A549 (cell line): ENCODE results near the gene ATG13. TPM values are rescaled to one million over a fixed set of nuclear protein-coding genes. Genes with fewer than 3 reads are reported as not detected.

ENCODE experiments used
- ATAC-seq, 2 experiments: fragments of 200-7000 bp in 1 of 2; fragments of >200 bp in 1 of 2; cut with Nextera tagmentation in 1 of 2; cut with Tn5 transposase in 1 of 2; 3 replicates each; pipeline versions ENCODE4 v1.8.0 to v1.9.1; 2018 to 2020; ENCODE audit warnings: mild to moderate bottlenecking in 1 of 2, moderate library complexity in 1 of 2
- CTCF ChIA-PET: fragments of 300-600 bp; sonication (Branson Sonifier 250); formaldehyde crosslinking; extraction: SDS; loops from one replicate; lab custom pipeline; 2021; ENCODE audit warnings: antibody characterized with exemption, inconsistent platforms; lab: Yijun Ruan, JAX
- POLR2A ChIA-PET: fragments of 350-600 bp; formaldehyde crosslinking; extraction: SDS; loops from one replicate; lab custom pipeline; 2021; ENCODE audit warnings: antibody characterized with exemption, inconsistent platforms; lab: Yijun Ruan, JAX
- DNase-seq, 2 experiments: peaks; one replicate each; pipeline versions ENCODE4 v3.0.0 to v3.0.0-alpha.2; 2011 to 2016; ENCODE audit warnings: low read depth in 1 of 2, low spot score in 1 of 2
- FAIRE-seq: peaks from 2 replicates; lab custom pipeline; 2011; peaks lifted over from hg19 to GRCh38; lab: Jason Lieb, UNC
- H3K27ac ChIP-seq, 2 experiments: fragments of >200 bp; sonication (Bioruptor Twin); formaldehyde crosslinking; 3 replicates each; pipeline ENCODE4 v1.5.1; 2016 to 2017
- H3K4me1 ChIP-seq: fragments of >200 bp; sonication (Bioruptor Twin); formaldehyde crosslinking; 3 replicates; pipeline ENCODE4 v1.6.1; 2016
- H3K4me2 ChIP-seq: fragments of >200 bp; sonication (Bioruptor Twin); formaldehyde crosslinking; 3 replicates; pipeline ENCODE4 v1.6.1; 2016
- H3K4me3 ChIP-seq: fragments of >200 bp; sonication (Bioruptor Twin); formaldehyde crosslinking; 3 replicates; pipeline ENCODE4 v1.5.1; 2016
- H3K9me3 ChIP-seq: fragments of >200 bp; sonication (Bioruptor Twin); formaldehyde crosslinking; 3 replicates; pipeline ENCODE4 v1.6.1; 2016
- CBX2 ChIP-seq: fragments of 200-600 bp; sonication (generic); IDR thresholded peaks from 2 replicates; pipeline ENCODE4 v1.6.1; 2016; ENCODE audit warnings: low read depth, mild to moderate bottlenecking, borderline replicate concordance
- CEBPB ChIP-seq, 2 experiments: fragments of >200 bp in 1 of 2; sonication (Bioruptor Twin) in 1 of 2; formaldehyde crosslinking in 1 of 2; IDR thresholded peaks; 2 replicates each; pipeline ENCODE4 v1.6.1; 2012 to 2016
- EHF ChIP-seq: fragments of 250-450 bp; sonication (Bioruptor Pico); IDR thresholded peaks from 2 replicates; pipeline ENCODE4 v1.5.0; 2020; ENCODE audit warnings: mild to moderate bottlenecking
- FOSL2 ChIP-seq, 2 experiments: fragments of 450-650 bp in 1 of 2; fragments of >200 bp in 1 of 2; sonication (Bioruptor Twin) in 1 of 2; formaldehyde crosslinking; IDR thresholded peaks; 2 replicates each; pipeline versions ENCODE4 v1.5.0 to v1.6.1; 2016 to 2020; ENCODE audit warnings: mild to moderate bottlenecking in 1 of 2, moderate library complexity in 1 of 2
- FOXS1 ChIP-seq: fragments of 250-450 bp; sonication (Bioruptor Pico); IDR thresholded peaks from 2 replicates; pipeline ENCODE4 v1.5.0; 2020; ENCODE audit warnings: mild to moderate bottlenecking, moderate library complexity
- HDAC2 ChIP-seq: fragments of 200-600 bp; sonication (generic); IDR thresholded peaks from 2 replicates; pipeline ENCODE4 v1.6.1; 2016
- KDM1A ChIP-seq: fragments of 200-600 bp; sonication (generic); IDR thresholded peaks from 2 replicates; pipeline ENCODE4 v1.6.1; 2016; ENCODE audit warnings: low read depth, mild to moderate bottlenecking
- MAZ ChIP-seq: fragments of 150-350 bp; IDR thresholded peaks from 2 replicates; pipeline ENCODE4 v1.6.1; 2014; ENCODE audit warnings: antibody characterized with exemption, low read depth, low read length, borderline replicate concordance
- NR3C1 ChIP-seq: fragments of >200 bp; sonication (Bioruptor Twin); formaldehyde crosslinking; IDR thresholded peaks from 3 replicates; pipeline ENCODE4 v1.6.1; 2017
- PHF8 ChIP-seq: fragments of 200-600 bp; sonication (generic); IDR thresholded peaks from 2 replicates; pipeline ENCODE4 v1.6.1; 2016; ENCODE audit warnings: low read depth, mild to moderate bottlenecking, antibody characterized with exemption, moderate library complexity, borderline replicate concordance
- POLR2A ChIP-seq: IDR thresholded peaks from 2 replicates; pipeline ENCODE4 v1.6.1; 2012; ENCODE audit warnings: mild to moderate bottlenecking, low read length
- RARB ChIP-seq: fragments of 250-450 bp; sonication (Bioruptor Pico); IDR thresholded peaks from 2 replicates; pipeline ENCODE4 v1.8.0; 2021; ENCODE audit warnings: mild to moderate bottlenecking, moderate library complexity
- RFX5 ChIP-seq: fragments of 450-650 bp; IDR thresholded peaks from 2 replicates; pipeline ENCODE4 v1.7.1; 2014; ENCODE audit warnings: antibody characterized with exemption, mild to moderate bottlenecking, moderate library complexity
- RNF2 ChIP-seq: fragments of 200-600 bp; sonication (generic); IDR thresholded peaks from 2 replicates; pipeline ENCODE4 v1.6.1; 2016; ENCODE audit warnings: low read depth, mild to moderate bottlenecking, antibody characterized with exemption, moderate library complexity, borderline replicate concordance
- TFCP2L1 ChIP-seq: fragments of 250-450 bp; sonication (Bioruptor Pico); IDR thresholded peaks from 2 replicates; pipeline ENCODE4 v1.5.0; 2021; ENCODE audit warnings: mild to moderate bottlenecking
- TP53 ChIP-seq: fragments of 250-450 bp; sonication (Bioruptor Pico); IDR thresholded peaks from 2 replicates; pipeline ENCODE4 v1.5.0; 2021; ENCODE audit warnings: mild to moderate bottlenecking, moderate library complexity
- ZC3H11A ChIP-seq: fragments of 450-650 bp; IDR thresholded peaks from 2 replicates; pipeline ENCODE4 v1.6.1; 2014; ENCODE audit warnings: antibody characterized with exemption, mild to moderate bottlenecking
- ZNF302 ChIP-seq: fragments of 250-450 bp; sonication (Bioruptor Pico); IDR thresholded peaks from 2 replicates; pipeline ENCODE4 v1.9.0; 2021; ENCODE audit warnings: inconsistent platforms, mild to moderate bottlenecking, moderate library complexity
- WGBS: methylation state at CpG from one replicate; pipeline ENCODE4 v1.1.6; 2017; ENCODE audit errors: missing lambda C conversion rate; 5-methylcytosine and 5-hydroxymethylcytosine counted together
- polyA plus RNA-seq, 4 experiments: library from polyadenylated mRNA; depleted of rRNA in 3 of 4; stranded (reverse); fragments of >200 nt; fragmentation: RNase III in 1 of 4; extraction: RNeasy Plus Mini Kit Qiagen cat#74134 plus additional on column Dnase treatment in 1 of 4; gene quantifications; 2 replicates in 3 of 4; 3 replicates in 1 of 4; pipeline ENCODE4 v1.2.3, GENCODE V29; 2011 to 2017
- TF ChIP-seq, protein P1 (sequence below): IDR thresholded peaks from 2 replicates; pipeline ENCODE4 v1.6.1; 2012; ENCODE audit warnings: low read depth, borderline replicate concordance

The ATG13 gene
- polyA plus RNA-seq, 2 of the 4 experiments (the other 2 are of a cell fraction): 39.5 to 58.6 TPM

DNA sequence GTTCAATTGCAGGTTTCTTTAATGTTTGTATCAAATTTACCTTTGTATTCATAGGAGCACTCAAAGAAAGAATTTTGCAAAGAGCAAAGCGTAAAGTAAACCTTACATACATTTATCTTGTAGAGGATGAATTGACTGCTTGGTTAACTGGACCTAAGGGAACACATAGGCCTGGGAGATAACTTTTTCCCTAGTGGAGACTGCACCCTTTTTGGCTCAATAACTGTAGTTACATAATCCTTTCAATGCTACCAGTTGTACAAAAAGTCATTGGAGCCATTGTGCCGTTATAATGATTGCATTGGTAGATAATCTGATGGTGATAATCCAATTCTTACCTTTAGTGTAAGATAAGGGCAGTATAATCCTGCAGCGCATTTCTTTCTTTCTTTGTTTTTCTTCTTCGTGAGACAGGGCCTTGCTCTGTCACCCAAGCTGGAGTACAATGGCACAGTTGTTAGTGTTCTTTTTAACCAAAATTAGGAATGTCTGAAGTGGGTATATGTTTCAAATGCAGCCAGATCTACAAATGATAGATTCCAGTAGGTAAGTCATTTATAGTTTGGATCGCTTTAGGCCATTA is 18.3 kb downstream of the ATG13 start:
- TF ChIP-seq CEBPB (IDR thresholded peaks at IDR 0.05) (no peak), POLR2A (no peak), HDAC2 (no peak), RFX5 (no peak), FOXS1 (CRISPR knock-in tag) (no peak), MAZ (no peak), RNF2 (no peak), PHF8 (no peak), RARB (CRISPR knock-in tag) (no peak), ZC3H11A (no peak), FOSL2 (IDR thresholded peaks at IDR 0.05) (no peak), FOSL2 (CRISPR knock-in tag; IDR thresholded peaks at IDR 0.05) (no peak), CBX2 (no peak), ZNF302 (CRISPR knock-in tag) (no peak), KDM1A (no peak), TP53 (CRISPR knock-in tag) (no peak), NR3C1 (no peak), TFCP2L1 (CRISPR knock-in tag) (no peak)
- TF ChIP-seq, protein P1, sequence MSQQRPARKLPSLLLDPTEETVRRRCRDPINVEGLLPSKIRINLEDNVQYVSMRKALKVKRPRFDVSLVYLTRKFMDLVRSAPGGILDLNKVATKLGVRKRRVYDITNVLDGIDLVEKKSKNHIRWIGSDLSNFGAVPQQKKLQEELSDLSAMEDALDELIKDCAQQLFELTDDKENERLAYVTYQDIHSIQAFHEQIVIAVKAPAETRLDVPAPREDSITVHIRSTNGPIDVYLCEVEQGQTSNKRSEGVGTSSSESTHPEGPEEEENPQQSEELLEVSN: no peak
- FAIRE-seq (no peak), ATAC-seq (no peak), DNase-seq (no peak)
- H3K4me3 ChIP-seq: no peak overlapping the region
- 95% methylated on average over 5 of the region's 5 CpGs for WGBS
- H3K27ac ChIP-seq: no peak overlapping the region
- POLR2A ChIA-PET: no interaction called here
- CTCF ChIA-PET: no interaction called here
- H3K4me1 ChIP-seq: 0 out of 3 replicates have a peak, but pooled peaks cover 4% of the 10 kb centered on the region
- no peak overlapping the region for H3K4me2 ChIP-seq
- H3K9me3 ChIP-seq: no peaks in the 10 kb centered on the region

DNA sequence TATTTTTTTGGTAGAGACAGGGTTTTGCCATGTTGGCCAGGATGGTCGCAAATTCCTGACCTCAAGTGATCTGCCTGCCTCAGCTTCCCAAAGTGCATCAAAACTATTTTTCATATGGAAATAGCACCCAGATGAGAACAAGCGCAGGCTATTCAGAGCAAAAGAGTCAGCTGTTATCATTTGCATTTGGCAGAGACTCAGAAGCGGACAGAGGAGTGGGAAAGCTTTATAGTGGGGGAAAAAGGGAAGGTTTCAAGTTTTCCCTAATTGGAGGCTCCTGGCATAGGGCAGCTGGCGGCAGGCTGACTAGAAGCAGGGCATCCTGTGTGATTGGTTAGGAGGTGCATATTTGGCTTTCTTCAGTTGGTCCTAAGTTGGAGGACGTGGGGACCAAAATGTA is 20.2 kb downstream of the ATG13 start:
- ChIA-PET POLR2A (no interaction called here), CTCF (interaction anchor here (2.0 kb wide), 1 partner anchor 10 kb away, joined by 5 read pairs; no protein-coding TSS in a partner anchor)
- TF ChIP-seq EHF (CRISPR knock-in tag) (no peak), CBX2 (no peak), NR3C1 (no peak)
- ATAC-seq (no peak), FAIRE-seq (no peak), DNase-seq (no peak)
- H3K4me2 ChIP-seq: no peak overlapping the region
- H3K4me3 ChIP-seq: no peak overlapping the region
- 0 out of 3 replicates have a peak, but pooled peaks cover 4% of the 10 kb centered on the region for H3K4me1 ChIP-seq
- H3K9me3 ChIP-seq: no peaks in the 10 kb centered on the region
- 89% methylated on average over 5 of the region's 5 CpGs for WGBS
- H3K27ac ChIP-seq: no peak overlapping the region

DNA sequence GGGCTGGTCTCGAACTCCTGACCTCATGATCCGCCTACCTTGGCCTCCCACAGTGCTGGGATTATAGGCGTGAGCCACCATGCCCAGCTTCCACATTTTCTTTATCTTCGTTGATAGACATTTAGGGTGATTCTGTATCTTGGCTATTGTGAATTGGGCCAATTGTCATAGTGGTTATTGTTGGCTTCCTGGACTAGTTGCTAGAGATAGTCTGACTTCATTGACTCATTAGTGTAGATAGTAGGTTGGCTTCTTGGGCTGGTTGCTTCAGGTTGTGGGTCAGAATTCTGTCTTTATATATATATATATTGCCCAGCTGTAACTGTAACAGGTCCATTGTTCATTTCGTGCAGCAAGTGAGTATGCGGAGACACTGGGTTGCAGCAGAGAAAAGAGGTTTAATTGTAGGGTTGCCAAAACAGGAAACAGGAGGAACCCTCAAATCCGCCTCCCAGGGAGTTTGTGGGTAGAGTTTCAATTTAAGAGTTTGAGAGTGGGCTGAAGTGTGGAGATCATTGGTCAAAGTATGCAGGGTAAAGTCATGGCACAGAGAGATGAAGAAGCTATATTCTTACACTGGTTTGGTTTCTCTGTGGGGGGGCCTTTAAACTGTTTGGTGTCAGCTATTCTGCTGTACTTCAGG is 22.0 kb downstream of the ATG13 start:
- POLR2A ChIA-PET: no interaction called here
- no peaks in the 10 kb centered on the region for H3K9me3 ChIP-seq
- no peak overlapping the region for H3K4me2 ChIP-seq
- FAIRE-seq (no peak), DNase-seq (no peak)
- WGBS: 91% methylated on average over 7 of the region's 7 CpGs
- 0 out of 3 replicates have a peak, but pooled peaks cover 4% of the 10 kb centered on the region for H3K4me1 ChIP-seq
- TF ChIP-seq RARB (CRISPR knock-in tag): no peak
- TF ChIP-seq, all 56 proteins: peak for 0
- no peak for ATAC-seq
- CTCF ChIA-PET: interaction anchor here (1.1 to 2.1 kb wide), 5 partner anchors 8 to 101 kb away, joined by 3 to 8 read pairs (median 4); partner anchors contain the start of genes ATG13 and HARBI1
- H3K27ac ChIP-seq: no peak overlapping the region
- H3K4me3 ChIP-seq: no peak overlapping the region
